Hippocampal formation (tissue), 2 donors: ENCODE data around the gene TRPV6.

Experiments
- DNase-seq, 2 donors: peaks; one replicate each; lab custom pipeline; 2025; lab: John Stamatoyannopoulos, UW

TRPV6 gene

DNA sequence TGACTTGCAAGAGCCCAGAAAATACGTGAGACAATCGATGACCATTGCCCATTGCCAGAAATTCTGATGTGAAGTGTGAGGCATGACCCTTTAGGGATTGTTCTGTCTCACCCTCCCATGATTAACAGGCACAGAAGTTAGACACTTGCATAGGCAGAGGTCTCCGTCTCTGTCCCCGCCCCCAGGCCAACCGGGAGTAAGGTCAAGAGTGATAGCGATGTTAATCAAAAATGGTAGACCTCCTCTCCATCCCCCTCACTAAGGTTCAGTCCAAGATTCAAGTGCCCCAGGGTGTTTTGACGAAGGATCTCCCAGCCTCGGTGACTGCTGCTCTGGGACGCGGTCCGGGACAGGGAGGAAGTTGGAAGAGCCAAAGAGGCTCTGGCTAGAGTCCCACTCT is 22.7 kb upstream of the TRPV6 start:
- no peak for DNase-seq

DNA sequence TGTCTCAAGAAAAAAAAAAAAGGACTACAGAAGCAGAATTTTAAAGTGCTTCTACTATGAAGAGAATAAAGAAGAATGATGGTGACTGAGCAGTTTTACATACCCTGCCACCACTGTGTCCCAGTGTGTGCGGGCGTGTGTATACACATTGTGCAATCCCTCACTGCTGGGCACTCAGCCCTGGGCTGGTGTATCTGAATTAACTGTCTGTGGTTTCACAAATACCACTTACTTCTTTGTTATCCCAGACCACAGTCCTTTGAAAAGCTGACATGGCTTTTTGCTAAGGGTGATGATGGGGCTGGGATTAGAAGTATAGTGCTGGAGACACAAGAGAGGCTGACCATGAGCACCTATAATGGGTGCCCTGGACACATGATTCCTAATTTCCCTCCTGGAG is 21.1 kb upstream of the TRPV6 start:
- DNase-seq, result no peak

DNA sequence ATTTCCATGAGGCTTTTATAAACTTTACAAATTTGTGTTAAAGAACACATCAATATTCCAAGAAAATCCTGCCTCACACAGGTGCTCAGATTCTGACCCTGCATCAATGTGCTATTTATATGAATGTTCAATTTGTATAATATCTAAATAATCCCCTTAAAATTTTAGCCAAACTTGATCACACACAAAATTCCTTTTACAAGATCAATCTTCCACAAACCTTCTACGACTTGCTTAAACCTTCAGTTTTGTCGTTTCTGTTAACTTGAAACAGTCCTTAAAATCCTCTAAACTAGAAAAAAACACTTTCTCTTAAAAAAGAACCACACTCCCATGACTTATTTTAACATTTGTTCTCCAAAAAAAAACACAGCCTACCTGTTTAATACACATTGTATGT is 20.2 kb upstream of the TRPV6 start:
- DNase-seq, result no peak

DNA sequence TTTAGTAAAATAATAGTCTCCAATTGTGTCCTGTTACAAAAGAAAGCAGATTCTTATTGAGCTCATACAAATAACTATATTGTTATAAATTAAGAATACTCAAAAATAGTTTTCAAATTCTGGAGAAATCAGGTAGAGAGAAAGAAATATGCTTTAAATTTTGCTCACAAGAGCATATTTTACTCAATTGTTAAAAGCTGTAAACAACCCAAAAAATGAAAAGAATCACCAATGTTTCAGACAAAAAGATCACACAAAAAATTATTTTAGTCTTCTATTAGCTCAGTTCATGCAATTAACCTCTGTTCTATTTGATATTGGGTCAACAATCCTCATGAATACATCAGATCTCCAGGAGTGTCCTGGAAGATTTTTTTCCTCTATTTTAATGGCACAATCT is 18.6 kb upstream of the TRPV6 start:
- no peak for DNase-seq

DNA sequence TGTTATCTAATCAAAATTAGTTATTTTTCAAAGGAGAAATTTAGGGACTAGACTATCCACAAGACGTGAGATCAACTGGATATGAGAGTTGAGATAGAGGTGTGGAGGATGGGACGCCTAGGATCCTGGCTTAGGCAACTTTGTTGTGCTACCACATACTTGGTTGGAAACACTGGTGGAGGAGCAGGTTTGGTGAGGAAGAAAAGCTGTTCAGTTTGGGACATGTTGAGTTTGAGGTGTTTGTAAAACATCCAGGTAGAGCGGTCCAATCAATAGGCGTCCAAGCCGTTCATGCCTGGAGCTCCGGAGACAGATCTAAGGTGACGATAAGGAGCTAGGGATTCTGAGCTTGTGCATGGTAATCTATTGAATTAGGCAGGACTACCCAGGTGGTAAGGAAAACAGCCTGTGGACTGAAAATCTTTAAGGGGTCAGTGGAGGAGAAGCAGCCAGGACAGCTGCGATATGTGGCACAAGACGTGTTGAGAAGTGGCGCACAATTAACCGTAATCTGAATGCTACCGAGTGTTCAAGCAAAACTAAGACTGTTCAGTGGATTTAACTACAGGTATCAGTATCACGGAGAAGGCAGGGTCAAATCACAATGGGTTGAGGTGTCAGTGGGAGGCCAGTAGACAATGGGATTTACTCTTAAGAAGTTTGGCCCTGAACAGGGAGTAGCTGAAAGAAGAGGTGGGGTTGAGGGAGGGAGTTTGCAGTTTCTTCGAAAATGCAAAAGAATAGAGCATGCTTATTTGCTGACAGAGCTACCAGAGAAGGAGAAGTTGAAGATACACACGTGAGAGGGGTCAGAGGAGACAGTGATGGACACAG is 16.1 kb upstream of the TRPV6 start:
- DNase-seq, result no peak

DNA sequence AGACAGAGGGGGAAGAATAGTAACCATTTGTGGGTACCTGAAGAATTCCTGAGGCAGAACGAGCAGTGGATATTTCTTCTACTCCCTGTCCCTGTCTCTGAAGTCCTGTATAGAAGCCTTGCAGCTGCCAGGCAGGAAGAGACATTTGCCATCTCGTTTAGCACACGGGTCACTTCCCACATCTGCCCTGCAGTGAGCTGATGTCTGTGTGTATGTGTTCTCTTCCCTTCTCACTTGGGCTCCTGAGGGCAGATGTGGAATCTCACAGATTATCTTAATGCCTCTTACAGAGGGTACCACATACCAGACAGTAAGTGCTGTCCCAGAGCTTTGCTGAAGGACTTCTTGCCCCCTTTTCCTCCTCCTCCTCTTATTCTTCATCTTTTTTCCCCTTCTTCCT is 14.1 kb upstream of the TRPV6 start:
- DNase-seq, result no peak

DNA sequence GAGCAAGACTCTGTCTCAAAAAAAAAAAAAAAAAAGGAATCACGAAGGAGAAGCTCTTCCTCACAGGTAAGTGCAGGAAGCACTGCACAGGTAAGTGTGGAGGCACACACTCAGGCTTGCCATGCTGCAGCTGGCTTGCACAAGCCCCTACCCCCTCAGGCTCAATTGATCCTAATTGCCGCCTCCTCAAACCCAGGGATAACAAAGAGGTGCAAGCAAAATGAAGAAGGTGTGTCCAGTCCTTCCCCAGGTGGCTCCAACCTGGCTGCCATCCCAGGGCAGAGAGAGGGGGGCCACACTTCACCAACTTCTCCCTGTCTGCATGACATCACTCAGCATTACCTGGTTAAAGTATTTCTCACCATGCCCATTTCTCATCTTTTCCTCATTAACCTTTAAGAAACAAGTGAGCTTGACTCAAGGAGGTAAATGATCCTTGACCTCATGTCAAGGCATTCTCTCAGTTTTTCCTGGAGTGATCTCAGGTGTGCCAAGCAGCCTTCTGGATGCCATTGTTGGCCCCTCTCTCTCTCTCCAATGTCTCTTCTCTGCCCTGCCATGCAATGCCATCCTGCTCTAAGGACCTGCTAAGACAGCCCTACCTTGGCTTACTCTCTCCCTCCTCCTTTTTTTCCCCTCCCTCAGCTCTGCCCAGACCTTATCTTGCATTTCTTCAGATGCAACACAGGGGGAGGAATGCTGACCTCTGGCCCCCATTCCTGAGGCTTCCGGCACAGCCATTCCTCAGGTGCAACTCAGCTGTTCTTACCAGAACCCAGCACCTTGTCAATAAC is 13.0 kb upstream of the TRPV6 start:
- no peak for DNase-seq

DNA sequence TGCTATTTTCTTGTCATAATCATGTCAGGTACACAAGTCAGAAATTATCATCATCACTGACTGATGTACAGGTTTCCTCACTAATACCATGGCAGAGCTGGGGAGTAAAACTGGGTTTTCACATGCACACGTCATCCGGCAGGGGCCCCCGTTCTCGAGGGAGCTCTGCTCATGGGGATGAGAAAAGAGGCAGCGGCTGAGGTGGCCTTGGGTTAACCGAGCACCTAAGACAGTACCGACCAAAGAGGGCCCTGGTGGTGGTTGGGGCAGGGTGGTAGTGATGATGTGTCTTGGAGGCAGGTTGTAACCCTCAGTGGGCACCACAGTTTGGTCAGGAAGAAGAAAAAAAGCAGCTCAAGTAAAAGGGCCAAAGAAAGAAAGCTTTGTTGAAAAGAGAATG is 12.1 kb upstream of the TRPV6 start:
- DNase-seq, result no peak

DNA sequence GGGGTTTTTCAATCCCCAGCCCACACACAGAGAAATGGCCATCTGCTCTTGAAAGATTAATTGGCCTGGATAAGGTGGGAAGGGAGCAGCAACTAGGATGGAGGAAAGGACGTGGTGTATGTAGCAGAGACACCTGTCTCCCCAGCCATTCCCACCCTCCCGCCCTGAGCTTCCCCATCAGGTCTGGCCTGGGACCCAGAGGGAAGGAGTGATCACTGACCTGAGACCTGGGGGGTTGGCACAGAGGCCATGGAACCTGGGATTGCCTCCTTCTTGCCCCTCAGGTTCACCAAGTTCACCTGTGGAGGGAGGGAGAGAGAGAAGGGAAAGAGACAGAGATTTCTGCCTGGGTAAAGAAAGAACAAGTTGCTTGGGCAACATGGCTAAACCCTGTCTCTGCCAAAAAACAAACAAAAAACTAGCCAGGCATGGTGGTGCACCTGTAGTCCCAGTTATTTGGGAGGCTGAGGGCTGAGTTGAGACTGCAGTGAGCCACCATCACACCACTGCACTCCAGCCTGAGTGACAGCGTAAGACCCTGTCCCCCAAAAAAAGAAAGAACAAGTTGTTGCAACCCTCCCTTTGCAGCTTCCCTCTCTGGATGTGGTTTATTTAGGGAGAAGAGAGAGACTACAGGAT is 11.3 kb upstream of the TRPV6 start:
- DNase-seq, result no peak

DNA sequence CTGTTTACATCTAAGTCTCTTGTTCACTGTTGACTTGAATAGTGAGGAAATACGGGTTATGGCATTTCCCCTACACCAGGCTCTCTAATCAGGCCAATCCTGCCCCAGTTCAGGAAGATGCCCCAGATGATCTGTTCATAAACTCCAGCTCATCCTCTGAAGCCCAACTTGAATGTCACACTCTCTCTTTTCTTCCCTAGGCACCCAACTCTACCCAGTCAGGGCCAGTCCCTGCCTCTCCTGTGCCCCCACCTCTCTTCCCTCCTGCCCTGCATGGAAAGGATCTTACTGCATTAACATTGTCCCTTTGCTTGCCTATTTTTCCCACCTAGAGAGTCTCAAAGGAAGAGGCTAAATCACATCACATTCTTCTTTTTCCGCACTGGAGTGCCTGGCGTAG is 10.6 kb upstream of the TRPV6 start:
- no peak for DNase-seq

DNA sequence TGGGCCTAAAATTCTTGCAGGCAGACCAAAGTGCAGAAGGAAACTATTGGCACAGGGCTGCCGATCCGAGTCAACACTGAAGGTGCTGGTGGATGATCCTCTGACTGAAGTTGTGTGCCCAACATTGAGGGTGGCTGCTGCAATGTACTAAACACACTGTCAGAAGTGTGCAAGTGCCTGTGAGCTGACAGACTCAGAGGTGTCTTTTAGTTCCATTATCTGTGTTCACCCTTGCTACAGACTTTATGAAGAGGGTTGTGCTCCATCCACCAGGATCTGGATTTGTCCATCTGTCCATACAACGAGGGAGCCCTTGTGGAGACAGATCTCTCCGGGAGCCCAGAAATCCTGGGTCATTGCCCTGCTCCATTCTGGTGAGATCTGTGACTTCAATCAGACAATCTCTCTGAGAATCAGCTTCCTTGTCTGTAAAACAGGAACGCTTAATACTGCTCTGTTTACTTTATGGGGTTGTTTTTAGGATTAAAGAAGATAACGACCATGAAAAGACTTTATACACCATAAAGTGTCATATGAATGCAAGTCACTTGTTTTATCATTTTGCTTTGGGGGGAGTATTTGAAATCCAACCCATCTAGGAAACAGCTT is 9.5 kb upstream of the TRPV6 start:
- no peak for DNase-seq

DNA sequence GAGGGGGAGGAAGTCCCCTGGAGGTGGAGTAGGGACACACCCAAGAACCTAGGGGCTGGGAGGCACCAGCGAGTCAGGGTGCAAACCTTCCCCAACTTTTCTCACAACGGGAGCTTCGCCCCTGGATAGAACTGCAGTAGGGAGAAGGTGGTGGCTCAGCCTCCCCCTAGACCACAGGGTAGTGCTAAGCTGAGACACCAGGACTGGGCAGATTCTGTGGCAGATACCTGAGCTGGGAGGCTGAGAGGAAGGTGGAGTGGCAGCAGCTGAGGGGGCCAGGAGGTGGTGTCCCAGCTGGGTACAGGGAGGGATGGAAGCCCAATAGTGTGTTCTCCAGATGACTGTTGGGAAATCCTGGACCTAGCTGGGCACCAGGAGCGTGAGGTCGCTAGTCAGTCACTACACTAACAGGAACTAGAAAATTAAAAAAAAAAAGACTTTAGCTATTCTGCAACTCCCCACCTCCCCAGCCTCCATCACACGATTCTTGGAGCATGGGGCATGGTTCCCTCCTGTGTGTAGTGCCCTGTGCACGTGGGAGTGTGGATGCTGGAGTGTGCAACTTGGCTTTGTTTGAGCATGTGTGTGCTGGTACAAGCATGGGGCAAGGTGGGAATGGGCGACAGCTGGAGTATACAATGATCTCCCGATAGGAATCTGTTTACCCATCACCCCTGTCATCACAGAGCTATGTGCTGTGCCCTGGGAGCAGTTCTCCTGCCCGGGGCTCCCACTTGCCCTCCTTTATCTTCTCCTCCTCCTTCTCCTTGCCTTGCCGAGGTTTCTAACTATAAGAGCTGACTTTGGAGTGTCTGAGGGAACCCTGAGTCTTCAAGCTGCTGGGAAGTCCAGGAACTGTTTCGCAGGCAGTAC is 8.8 kb upstream of the TRPV6 start:
- no peak for DNase-seq

DNA sequence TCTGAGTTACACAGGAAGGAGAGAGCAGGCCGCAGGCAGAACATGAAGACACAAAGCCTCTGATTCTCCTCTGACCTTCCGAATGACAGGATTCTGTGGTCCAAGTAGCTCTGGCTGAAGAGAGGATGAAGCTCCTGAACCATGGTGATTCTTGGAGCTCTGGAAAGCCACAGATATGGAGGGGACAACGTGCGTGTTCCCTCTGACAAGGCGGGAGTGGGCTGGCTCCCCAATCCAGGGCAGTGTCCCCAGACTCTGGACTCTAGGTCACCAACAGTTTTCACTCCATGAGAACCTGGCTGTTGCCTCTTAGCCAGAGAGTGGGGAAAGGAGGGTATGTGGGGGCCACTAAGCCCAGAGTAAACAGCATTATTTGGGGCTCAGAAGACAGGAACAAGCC is 7.4 kb upstream of the TRPV6 start:
- no peak for DNase-seq

DNA sequence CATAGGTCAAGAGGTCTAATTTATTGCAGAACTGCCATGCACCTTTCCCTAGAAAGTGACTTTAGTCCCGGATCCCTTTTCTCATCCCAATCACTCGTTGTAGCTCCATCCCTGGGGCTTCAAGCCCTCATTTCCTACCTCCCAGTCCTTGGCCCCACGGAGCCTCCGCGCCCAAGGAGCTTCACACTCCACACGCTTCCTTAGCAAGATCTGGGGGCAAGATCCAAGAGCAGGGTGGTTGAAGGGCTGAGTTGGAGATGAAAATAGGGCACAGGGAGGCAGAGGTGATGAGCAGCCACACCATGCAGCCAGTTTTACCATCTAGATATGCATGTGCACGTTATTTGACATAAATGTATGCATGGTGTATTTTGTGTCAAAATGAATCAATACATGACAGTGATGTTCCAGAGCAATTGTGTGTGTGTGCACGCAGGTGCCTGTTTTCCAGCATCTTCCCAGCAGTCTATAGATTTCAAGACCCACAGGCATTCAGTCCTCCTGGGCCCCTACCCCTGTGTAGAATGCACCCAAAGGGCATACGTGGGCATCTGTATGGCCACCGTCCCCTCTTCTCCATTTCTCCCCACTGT is 6.0 kb upstream of the TRPV6 start:
- no peak for DNase-seq

DNA sequence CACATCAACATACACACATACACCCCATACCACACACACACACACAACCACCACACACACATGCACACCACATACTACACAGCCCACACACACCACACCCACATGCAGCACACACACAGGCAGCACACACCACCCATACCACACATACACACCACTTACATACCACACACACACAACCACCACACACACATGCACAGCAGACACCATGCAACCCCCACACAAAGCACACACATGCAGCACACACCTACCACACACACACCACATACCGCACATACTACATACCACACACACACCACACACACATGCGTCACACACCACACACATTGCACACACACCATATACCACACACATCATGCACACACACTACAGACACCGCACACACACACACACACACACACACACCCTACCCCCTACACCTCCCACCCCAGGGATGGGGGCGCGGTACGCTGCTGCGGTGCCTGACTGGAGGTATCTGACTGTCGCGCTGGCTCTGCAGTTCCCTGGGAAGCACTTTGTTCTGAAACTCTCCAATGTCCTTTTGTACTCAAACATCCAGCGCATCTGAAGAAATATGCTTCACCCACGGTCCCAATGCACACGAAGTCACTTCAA is 5.4 kb upstream of the TRPV6 start:
- no peak for DNase-seq

DNA sequence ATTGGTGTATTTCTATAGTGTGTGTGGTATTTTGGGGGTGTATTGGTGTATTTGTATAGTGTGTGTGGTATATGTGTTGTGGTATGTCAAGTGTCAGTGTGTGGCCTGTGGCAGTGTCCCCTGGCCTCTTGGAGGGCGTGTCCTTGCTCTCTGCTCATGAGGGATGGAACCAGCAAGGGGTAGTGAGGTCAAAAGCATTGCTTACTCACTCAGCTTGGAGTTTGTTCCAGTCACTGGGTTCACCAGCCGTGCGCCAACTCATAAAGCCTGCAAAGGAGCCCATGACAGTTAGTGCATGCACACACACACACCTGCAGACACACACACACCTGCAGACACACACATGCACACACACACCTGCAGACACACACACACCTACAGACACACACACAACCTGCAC is 4.3 kb upstream of the TRPV6 start:
- DNase-seq, result no peak

DNA sequence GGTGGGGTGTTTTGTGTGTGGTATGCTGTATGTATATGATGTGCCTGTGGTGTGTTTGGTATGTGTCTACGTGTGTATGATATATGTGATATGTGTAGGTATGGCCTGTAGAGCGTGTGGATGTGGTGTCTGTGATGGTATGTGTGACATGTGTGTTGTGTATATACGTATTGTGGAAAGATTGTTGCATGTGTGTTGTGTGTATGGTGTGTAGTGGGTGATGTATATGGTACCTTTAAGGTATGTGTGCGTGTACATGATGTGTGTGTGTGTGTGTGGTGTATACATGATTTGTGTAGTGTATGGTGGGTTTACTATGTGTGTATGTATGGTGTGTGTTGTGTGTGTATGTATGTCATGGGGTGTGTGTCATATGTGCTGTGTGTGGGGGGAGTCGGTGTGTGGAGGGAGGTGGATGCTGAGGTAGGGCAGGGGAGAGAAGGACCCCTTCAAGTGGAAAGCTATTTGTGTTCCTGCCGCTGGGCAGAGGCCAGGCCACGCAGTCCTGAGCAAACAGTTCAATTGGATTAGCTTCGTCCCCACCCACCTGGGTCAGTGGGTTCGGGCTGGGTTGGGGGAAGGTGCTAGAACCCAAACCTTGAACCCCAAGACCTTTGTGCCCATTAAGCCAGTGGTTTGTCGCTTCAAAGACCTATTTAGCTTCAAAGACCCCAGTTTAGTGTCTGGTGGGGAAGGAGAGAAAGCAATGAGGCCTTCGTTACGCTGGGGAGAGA is 1.9 kb upstream of the TRPV6 start:
- no peak for DNase-seq

DNA sequence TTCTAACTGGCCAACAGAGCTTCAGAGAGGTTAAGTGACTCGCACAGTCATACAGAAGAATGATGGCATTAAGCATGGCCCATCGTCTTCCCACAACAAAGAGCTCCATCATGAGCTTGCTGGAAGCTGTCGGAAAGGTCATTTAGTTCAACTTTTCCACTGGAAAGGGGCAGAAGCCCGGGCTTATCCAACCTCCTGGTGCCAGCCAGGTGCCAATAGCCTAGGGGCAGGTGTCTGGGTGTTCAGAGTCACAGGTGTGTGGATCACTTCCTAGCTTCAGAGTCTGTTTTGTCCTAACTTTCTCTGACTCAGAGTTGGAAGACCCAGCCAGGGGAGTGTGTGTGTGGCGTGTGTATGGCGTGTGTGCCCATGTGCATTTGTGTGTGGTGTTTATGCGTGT is 1.3 kb upstream of the TRPV6 start:
- no peak for DNase-seq

DNA sequence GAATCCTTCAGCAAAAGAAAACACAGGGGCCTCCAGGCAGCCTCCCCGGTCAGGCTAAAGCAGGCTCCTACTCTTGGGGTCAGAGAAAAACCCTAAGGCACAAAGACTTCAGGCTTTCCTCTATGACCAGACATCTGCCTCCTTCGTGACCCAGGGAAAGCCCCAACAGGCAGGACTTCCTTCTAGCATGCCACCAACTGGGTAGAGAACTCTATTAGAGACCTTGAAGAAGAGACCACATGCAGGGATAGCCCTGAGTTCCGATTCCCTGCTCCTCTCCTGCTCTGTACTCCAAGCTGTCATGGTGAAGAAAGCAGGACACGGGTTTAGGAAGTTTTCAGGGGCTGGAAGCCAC is 1.3 kb downstream of the TRPV6 start:
- DNase-seq, result no peak
